GM12878 (cell line): Measurements from ENCODE around the gene TBXA2R. TPM values are rescaled to one million over a fixed set of nuclear protein-coding genes. Genes with fewer than 3 reads are reported as not detected.

Source experiments
- ATAC-seq: fragments of 200-7000 bp; cut with Tn5 transposase; 3 replicates; pipeline ENCODE4 v1.9.1; 2020; ENCODE audit warnings: mild to moderate bottlenecking, moderate library complexity
- BruUV-seq: library from RNA; stranded (reverse); fragments of 400-500 nt; replicated peaks from 2 replicates; lab custom pipeline; 2021; lab: Mats Ljungman, UMichigan
- CTCF ChIA-PET: fragments of 300-600 bp; sonication (Branson Sonifier 250); formaldehyde crosslinking; extraction: SDS; loops from one replicate; lab custom pipeline; 2021; ENCODE audit warnings: inconsistent platforms; lab: Yijun Ruan, JAX
- POLR2A ChIA-PET: fragments of 350-600 bp; formaldehyde crosslinking; extraction: SDS; loops from one replicate; lab custom pipeline; 2021; ENCODE audit warnings: inconsistent platforms; lab: Charles Lee
- RAD21 ChIA-PET: fragments of 300-600 bp; sonication (Branson Sonifier 250); formaldehyde crosslinking; loops from one replicate; lab custom pipeline; 2023; ENCODE audit warnings: antibody characterized with exemption; ENCODE audit not compliant: unreplicated experiment; lab: Charles Lee
- SMC1A ChIA-PET: fragments of 300-600 bp; sonication (Branson Sonifier 250); formaldehyde crosslinking; loops from one replicate; lab custom pipeline; 2023; ENCODE audit not compliant: unreplicated experiment, uncharacterized antibody; lab: Charles Lee
- DNase-seq: peaks from one replicate; pipeline ENCODE4 v3.0.0-alpha.2; 2011; ENCODE audit warnings: low read depth, low spot score
- FAIRE-seq: peaks from 3 replicates; lab custom pipeline; 2011; peaks lifted over from hg19 to GRCh38; lab: Jason Lieb, UNC
- H2AFZ ChIP-seq: 2 replicates; pipeline ENCODE4 v1.6.0; 2011; ENCODE audit warnings: low read depth, low read length, control low read depth; ENCODE audit not compliant: control insufficient read depth
- H3K27ac ChIP-seq: 2 replicates; pipeline ENCODE4 v1.5.1; 2011; ENCODE audit warnings: control low read depth; ENCODE audit not compliant: control insufficient read depth, insufficient read depth
- H3K27me3 ChIP-seq, 2 experiments: replicated peaks in 1 of 2; 2 replicates each; pipeline versions ENCODE4 v1.6.0 to v1.6.1; 2011; ENCODE audit warnings: low read length in 1 of 2; ENCODE audit not compliant: control insufficient read depth in 2 of 2, insufficient read depth in 2 of 2
- H3K36me3 ChIP-seq, 2 experiments: 2 replicates each; pipeline ENCODE4 v1.5.1; 2011; ENCODE audit warnings: low read length in 1 of 2; ENCODE audit not compliant: control insufficient read depth in 2 of 2, insufficient read depth in 2 of 2
- H3K4me1 ChIP-seq: 2 replicates; pipeline ENCODE4 v1.6.1; 2011; ENCODE audit warnings: mild to moderate bottlenecking, low read length, moderate library complexity, mixed read lengths; ENCODE audit not compliant: control insufficient read depth, insufficient read depth
- H3K4me2 ChIP-seq: 2 replicates; pipeline ENCODE4 v1.6.0; 2011; ENCODE audit warnings: control low read depth; ENCODE audit not compliant: control insufficient read depth, insufficient read depth
- H3K4me3 ChIP-seq: fragments of 200-600 bp; sonication (generic); 2 replicates; pipeline ENCODE4 v1.5.1; 2016
- H3K79me2 ChIP-seq: 2 replicates; pipeline ENCODE4 v1.6.0; 2011; ENCODE audit warnings: low read length; ENCODE audit not compliant: control insufficient read depth, insufficient read depth
- H3K9ac ChIP-seq: 2 replicates; pipeline ENCODE4 v1.8.0; 2011; ENCODE audit warnings: low read length, control low read depth, mixed read lengths; ENCODE audit not compliant: control insufficient read depth, insufficient read depth
- H3K9me3 ChIP-seq: replicated peaks from 3 replicates; pipeline ENCODE4 v1.5.1; 2011; ENCODE audit warnings: mild to moderate bottlenecking, low read length; ENCODE audit not compliant: control insufficient read depth, insufficient read depth
- H4K20me1 ChIP-seq: 2 replicates; pipeline ENCODE4 v1.6.0; 2011; ENCODE audit not compliant: control insufficient read depth, insufficient read depth
- BCL11A ChIP-seq: IDR thresholded peaks from 2 replicates; pipeline ENCODE4 v1.6.1; 2011; ENCODE audit warnings: low read depth, low read length
- DPF2 ChIP-seq: fragments of 450-650 bp; IDR thresholded peaks from 2 replicates; pipeline ENCODE4 v1.6.1; 2017; ENCODE audit warnings: mild to moderate bottlenecking
- ESRRA ChIP-seq: IDR thresholded peaks from 2 replicates; pipeline ENCODE4 v1.6.1; 2012; ENCODE audit warnings: mild to moderate bottlenecking, low read length, improper control_type of control experiment
- POLR2AphosphoS5 ChIP-seq: IDR thresholded peaks from 2 replicates; pipeline ENCODE4 v1.6.1; 2011; ENCODE audit warnings: mild to moderate bottlenecking, low read length, inconsistent platforms
- RAD21 ChIP-seq: IDR thresholded peaks from 2 replicates; pipeline ENCODE4 v1.6.1; 2011; ENCODE audit warnings: mild to moderate bottlenecking, low read depth, low read length, moderate library complexity; ENCODE audit not compliant: insufficient read depth
- SKIL ChIP-seq: fragments of 450-650 bp; IDR thresholded peaks from 2 replicates; pipeline ENCODE4 v1.6.1; 2017; ENCODE audit warnings: mild to moderate bottlenecking, low read depth, inconsistent platforms; ENCODE audit not compliant: poor library complexity, severe bottlenecking
- SMC3 ChIP-seq: IDR thresholded peaks from 2 replicates; pipeline ENCODE4 v1.6.1; 2011; ENCODE audit warnings: low read length, improper control_type of control experiment, borderline replicate concordance
- TARDBP ChIP-seq: IDR thresholded peaks from 2 replicates; pipeline ENCODE4 v1.6.1; 2016; ENCODE audit warnings: borderline replicate concordance
- ZNF217 ChIP-seq: fragments of 450-650 bp; IDR thresholded peaks from 2 replicates; pipeline ENCODE4 v1.6.1; 2017; ENCODE audit warnings: antibody characterized with exemption, mild to moderate bottlenecking
- WGBS: methylation state at CpG from one replicate; pipeline ENCODE4 v1.1.6; 2016; ENCODE audit warnings: low lambda C conversion rate; ENCODE audit not compliant: insufficient replicate concordance, insufficient coverage; ENCODE audit errors: missing lambda C conversion rate; 5-methylcytosine and 5-hydroxymethylcytosine counted together
- in situ Hi-C: fragments of 300-500 bp; cut with MboI; formaldehyde crosslinking; loops from 9 replicates; pipeline ENCODE4 v1.14.3; 2018; ENCODE audit warnings: mixed read lengths
- intact Hi-C: fragments of 100-400 bp; cut with micrococcal nuclease; formaldehyde crosslinking; loops from one replicate; pipeline ENCODE4 v1.14.2; 2022; ENCODE audit not compliant: unreplicated experiment
- polyA plus RNA-seq, 11 experiments: library from polyadenylated mRNA; depleted of rRNA in 4 of 11; unstranded in 6 of 11; stranded (reverse) in 5 of 11; fragments of >200 nt; fragmentation: Nextera tagmentation in 4 of 11; fragmentation: Illumina TruSeq in 1 of 11; extraction: Ambion mirVana in 4 of 11; extraction: Trizol in 1 of 11; gene quantifications; 1 replicate in 1 of 11; 2 replicates in 10 of 11; pipeline versions ENCODE4 v1.2.1 to v1.2.3, GENCODE V29; 2011 to 2016; ENCODE audit warnings: inconsistent platforms in 2 of 11, missing spikeins in 2 of 11, low read depth in 1 of 11
- total RNA-seq, 4 experiments: library from RNA; depleted of rRNA in 3 of 4; stranded (reverse); fragments of >200 nt in 3 of 4; fragmentation: Illumina TruSeq in 1 of 4; extraction: Trizol in 1 of 4; gene quantifications; 2 replicates each; pipeline versions ENCODE4 v1.2.1 to v1.2.3, GENCODE V29; 2013 to 2021
- TF ChIP-seq, protein P1 (sequence below): IDR thresholded peaks from 2 replicates; pipeline ENCODE4 v1.6.1; 2012; ENCODE audit warnings: low read length, inconsistent platforms
- TF ChIP-seq, protein P2 (sequence below): fragments of 450-650 bp; formaldehyde crosslinking; IDR thresholded peaks from 2 replicates; pipeline ENCODE4 v1.4.0; 2020; ENCODE audit warnings: mild to moderate bottlenecking, moderate library complexity
- TF ChIP-seq, protein P3 (sequence below), 3 experiments: IDR thresholded peaks in 2 of 3; conservative IDR thresholded peaks in 1 of 3; 2 replicates each; pipeline ENCODE4 v1.5.1; 2011; ENCODE audit warnings: low read depth in 3 of 3, low read length in 3 of 3, mild to moderate bottlenecking in 3 of 3, control low read depth in 2 of 3, moderate library complexity in 2 of 3, inconsistent platforms in 1 of 3, mixed read lengths in 1 of 3; ENCODE audit not compliant: control insufficient read depth in 2 of 3, insufficient read depth in 1 of 3; ENCODE audit errors: extremely low read depth in 1 of 3

The TBXA2R gene
- total and polyA plus RNA-seq, 10 of the 15 experiments (the other 5 are each of a cell fraction or from before 2014, with no cell fraction given): 0.03 TPM; not detected in 8

DNA sequence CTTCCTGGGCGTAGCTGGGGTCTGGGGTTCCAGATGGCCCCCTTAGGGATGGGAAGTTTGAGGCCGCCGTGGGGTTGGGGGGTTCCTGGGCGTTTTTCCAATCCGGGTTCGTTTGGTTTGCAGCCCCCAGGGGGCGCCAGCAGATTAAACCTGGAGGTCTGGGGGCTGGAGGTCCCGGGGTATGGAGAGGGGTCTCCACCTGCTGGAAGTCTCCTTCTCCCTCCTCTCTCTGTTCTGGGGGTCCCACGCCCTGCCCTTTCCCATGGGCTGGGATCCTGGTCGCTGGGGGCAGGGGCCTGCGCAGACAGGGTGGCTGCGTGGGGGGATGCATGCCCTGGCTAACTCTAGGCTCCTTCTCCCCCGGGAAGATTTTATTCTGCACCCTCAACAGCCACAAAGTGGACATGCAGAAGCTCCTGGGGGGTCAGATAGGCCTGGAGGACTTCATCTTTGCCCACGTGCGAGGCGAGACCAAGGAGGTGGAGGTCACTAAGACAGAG, 20.5 kb downstream of the TBXA2R start:
- ChIA-PET POLR2A (no interaction called here), RAD21 (no interaction called here), SMC1A (no interaction called here), CTCF (interaction anchor here (0.6 to 1.9 kb wide), 3 partner anchors 19 to 35 kb away, joined by 3 to 4 read pairs (median 4); no protein-coding TSS in a partner anchor)
- no peak for DNase-seq
- intact Hi-C loops (no loop called here), in situ Hi-C loops (no loop called here)
- H3K79me2 ChIP-seq: no peaks in the 10 kb centered on the region
- TF ChIP-seq DPF2 (no peak), RAD21 (peak; percentile 60), ESRRA (no peak), BCL11A (no peak), TARDBP (no peak), SMC3 (peak; percentile 35; the same call in 1 of the 2 replicates), SKIL (no peak), POLR2AphosphoS5 (no peak), ZNF217 (no peak)
- TF ChIP-seq, protein P1, sequence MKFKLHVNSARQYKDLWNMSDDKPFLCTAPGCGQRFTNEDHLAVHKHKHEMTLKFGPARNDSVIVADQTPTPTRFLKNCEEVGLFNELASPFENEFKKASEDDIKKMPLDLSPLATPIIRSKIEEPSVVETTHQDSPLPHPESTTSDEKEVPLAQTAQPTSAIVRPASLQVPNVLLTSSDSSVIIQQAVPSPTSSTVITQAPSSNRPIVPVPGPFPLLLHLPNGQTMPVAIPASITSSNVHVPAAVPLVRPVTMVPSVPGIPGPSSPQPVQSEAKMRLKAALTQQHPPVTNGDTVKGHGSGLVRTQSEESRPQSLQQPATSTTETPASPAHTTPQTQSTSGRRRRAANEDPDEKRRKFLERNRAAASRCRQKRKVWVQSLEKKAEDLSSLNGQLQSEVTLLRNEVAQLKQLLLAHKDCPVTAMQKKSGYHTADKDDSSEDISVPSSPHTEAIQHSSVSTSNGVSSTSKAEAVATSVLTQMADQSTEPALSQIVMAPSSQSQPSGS: no peak
- TF ChIP-seq, protein P2, sequence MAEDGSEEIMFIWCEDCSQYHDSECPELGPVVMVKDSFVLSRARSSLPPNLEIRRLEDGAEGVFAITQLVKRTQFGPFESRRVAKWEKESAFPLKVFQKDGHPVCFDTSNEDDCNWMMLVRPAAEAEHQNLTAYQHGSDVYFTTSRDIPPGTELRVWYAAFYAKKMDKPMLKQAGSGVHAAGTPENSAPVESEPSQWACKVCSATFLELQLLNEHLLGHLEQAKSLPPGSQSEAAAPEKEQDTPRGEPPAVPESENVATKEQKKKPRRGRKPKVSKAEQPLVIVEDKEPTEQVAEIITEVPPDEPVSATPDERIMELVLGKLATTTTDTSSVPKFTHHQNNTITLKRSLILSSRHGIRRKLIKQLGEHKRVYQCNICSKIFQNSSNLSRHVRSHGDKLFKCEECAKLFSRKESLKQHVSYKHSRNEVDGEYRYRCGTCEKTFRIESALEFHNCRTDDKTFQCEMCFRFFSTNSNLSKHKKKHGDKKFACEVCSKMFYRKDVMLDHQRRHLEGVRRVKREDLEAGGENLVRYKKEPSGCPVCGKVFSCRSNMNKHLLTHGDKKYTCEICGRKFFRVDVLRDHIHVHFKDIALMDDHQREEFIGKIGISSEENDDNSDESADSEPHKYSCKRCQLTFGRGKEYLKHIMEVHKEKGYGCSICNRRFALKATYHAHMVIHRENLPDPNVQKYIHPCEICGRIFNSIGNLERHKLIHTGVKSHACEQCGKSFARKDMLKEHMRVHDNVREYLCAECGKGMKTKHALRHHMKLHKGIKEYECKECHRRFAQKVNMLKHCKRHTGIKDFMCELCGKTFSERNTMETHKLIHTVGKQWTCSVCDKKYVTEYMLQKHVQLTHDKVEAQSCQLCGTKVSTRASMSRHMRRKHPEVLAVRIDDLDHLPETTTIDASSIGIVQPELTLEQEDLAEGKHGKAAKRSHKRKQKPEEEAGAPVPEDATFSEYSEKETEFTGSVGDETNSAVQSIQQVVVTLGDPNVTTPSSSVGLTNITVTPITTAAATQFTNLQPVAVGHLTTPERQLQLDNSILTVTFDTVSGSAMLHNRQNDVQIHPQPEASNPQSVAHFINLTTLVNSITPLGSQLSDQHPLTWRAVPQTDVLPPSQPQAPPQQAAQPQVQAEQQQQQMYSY (CRISPR knock-in tag): no peak
- TF ChIP-seq, protein P3, sequence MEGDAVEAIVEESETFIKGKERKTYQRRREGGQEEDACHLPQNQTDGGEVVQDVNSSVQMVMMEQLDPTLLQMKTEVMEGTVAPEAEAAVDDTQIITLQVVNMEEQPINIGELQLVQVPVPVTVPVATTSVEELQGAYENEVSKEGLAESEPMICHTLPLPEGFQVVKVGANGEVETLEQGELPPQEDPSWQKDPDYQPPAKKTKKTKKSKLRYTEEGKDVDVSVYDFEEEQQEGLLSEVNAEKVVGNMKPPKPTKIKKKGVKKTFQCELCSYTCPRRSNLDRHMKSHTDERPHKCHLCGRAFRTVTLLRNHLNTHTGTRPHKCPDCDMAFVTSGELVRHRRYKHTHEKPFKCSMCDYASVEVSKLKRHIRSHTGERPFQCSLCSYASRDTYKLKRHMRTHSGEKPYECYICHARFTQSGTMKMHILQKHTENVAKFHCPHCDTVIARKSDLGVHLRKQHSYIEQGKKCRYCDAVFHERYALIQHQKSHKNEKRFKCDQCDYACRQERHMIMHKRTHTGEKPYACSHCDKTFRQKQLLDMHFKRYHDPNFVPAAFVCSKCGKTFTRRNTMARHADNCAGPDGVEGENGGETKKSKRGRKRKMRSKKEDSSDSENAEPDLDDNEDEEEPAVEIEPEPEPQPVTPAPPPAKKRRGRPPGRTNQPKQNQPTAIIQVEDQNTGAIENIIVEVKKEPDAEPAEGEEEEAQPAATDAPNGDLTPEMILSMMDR (IDR thresholded peaks at IDR 0.05 in 2 of 3, conservative IDR thresholded peaks at IDR 0.05 in 1 of 3; ENCODE audit: control insufficient read depth in 2 of 3, extremely low read depth in 1 of 3, insufficient read depth in 1 of 3, low read depth in 3 of 3, low read length in 3 of 3): peak; percentile 40 to 52 (median 47)
- FAIRE-seq: no peak
- no peak overlapping the region for H3K4me2 ChIP-seq
- H3K4me3 ChIP-seq: no peak overlapping the region
- no peaks in the 10 kb centered on the region for H3K36me3 ChIP-seq
- no peak overlapping the region for H3K9ac ChIP-seq
- peaks cover 0 to 2% of the 10 kb centered on the region in 2 experiments; a peak in 1 of 4 replicates for H3K27me3 ChIP-seq
- no peak overlapping the region for H3K27ac ChIP-seq
- 26% methylated on average over 16 of the region's 16 CpGs for WGBS
- H4K20me1 ChIP-seq: no peaks in the 10 kb centered on the region
- no peak for ATAC-seq
- H3K4me1 ChIP-seq: no peaks in the 10 kb centered on the region
- no peak overlapping the region for H2AFZ ChIP-seq
- no TSS peak for BruUV-seq
- H3K9me3 ChIP-seq: peaks cover under 1% of the 10 kb centered on the region; the same call in 1 of the 3 replicates
